ENCODE data around the gene ROGDI.

GRCh38 chr16:4778050-4778392 is 24.4 kb downstream of the ROGDI start:
- TF ChIP-seq CTCF (IDR thresholded peaks at IDR 0.05; ENCODE audit: low read length) (no peak), EZH2 (IDR thresholded peaks at IDR 0.05; ENCODE audit: borderline replicate concordance, low read length) (no peak)
